HG02623 (cell line): ENCODE data around the gene RAMAC.
"Not testable (repeated sequence)": the region's sequence is repeated elsewhere in the genome, so short reads cannot be mapped to it uniquely, and the experiment has no call there.

Source experiments
- ATAC-seq: cut with Tn5 transposase; IDR thresholded peaks from one replicate; pipeline ENCODE4 v1.9.1; 2021; ENCODE audit warnings: moderate library complexity; ENCODE audit not compliant: unreplicated experiment

The RAMAC gene

DNA sequence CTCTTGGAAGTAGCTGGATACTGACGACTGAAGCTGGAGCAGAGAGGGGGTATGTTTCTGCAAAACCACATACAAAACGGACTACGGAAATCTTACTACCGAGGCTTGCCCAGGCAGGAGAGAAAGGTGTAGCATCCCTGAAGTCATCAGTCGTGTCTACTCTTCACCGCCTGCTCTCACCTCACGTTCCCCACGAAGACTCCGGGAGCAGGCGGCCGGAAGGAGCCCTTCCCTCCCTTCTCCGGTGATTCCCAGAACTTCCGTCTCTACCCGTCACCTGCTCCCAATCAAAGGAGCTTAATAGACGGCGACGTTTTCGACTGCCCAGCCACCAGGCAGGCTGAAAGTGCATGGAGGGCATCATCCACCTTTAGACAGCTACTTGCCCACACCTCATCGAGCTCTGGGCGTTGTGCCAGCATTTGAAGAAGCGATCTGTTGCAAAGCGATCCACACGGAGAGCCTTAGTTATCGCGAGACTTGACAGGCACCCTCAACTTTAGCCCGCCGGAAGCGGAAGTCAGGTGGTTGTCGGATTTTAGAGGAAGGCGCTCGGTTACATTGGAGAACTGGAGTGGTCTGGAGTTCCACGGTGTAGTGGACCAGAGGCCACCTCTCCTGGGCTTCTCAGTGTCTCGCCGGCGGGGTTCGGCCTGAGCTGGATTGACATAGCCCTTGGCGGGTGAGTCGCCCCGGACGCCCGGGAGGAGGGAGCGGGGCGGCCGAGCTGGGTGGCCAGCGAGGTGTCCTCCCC lies at the start of gene RAMAC:
Gene RAMAC, plus strand, starts transcription at position 523 of the 754 bp plus-strand sequence. CDS start 2,809 bp downstream, outside the sequence.
- ATAC-seq = peak; percentile 94

GRCh38 chr15:82936966-82937711 lies 48.9 kb upstream of the RAMAC start:
- no peak for ATAC-seq

- no peak for ATAC-seq
Measured at GRCh38 chr15:82937712-82938058, 48.3 kb upstream of the RAMAC start.

- ATAC-seq = not testable (repeated sequence)
Measured at GRCh38 chr15:82939678-82940077, 46.3 kb upstream of the RAMAC start.

DNA sequence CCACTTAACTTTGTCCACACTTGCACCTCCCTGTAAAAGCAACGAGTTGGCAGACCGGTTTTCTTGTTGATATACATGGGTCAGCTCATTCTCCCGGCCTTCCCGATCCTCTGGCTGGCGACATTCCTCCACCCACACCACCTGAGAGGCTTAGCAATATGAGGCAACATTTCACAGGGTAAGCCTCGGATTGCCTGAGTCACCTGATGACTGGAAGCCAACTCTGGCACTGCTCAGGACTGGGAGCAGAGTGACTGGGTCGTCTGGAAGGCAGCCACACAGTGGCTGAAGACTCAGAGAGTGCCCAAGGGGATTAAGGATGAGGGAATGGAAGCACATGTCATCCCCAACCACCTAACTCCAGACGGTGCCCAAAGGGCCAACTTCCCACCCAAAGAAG lies 43.3 kb upstream of the RAMAC start:
- no peak for ATAC-seq

DNA sequence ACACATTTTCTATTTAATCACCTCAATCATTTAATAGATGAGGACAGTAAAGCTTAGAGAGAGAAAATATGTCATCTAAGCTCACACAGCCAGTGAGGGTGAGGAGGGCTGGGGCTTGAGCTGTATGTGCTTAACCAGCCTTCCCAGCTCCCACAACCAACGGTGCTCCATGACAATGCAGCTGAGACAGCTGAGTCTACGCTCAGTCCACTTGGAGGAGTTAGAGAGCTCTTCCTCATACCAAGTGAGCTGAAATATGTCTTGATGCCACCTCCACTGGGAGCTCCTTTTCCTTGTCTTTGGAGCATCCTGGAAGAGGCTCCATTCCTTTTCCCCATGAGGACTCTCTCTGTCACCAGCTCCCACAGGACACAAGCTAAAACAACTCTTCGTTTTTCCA lies 42.8 kb upstream of the RAMAC start:
- ATAC-seq = no peak

DNA sequence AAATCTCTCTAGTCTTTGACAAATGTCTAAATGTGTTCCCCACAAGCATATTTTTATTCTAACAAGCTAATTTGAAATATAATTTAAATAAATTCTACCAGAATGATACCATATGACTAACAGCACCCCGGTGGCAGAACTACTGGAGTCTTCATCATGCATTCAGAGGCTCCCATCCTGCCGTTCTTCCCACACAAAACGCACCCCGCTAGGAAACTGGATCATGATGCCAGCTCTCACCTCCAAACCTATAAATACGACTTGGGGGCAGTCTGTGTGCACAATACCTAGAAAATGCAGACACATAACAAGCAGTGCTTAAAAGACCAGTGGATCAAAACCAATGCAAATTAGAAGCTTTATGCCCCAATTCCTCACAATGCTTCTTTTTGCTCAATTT lies 42.0 kb upstream of the RAMAC start:
- ATAC-seq = no peak

- no peak for ATAC-seq
Measured at GRCh38 chr15:82944821-82945220, 41.2 kb upstream of the RAMAC start.

DNA sequence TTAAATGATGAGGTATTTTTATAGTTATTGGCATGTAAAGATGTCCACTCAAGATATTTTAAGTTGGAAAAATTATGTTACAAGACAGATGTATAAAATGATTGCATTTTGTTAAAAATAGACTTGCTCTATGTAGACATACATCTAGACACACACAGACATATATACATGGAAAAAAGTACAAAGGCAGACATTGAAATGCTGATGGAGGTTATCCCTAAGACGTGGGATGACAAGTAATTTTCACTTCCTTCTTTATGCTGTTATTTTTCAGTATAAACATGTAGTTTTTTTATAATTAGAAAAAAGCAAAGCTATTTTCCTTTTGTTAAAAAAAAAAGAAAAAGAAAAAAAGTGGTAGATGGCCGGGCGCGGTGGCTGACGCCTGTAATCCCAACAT lies 40.7 kb upstream of the RAMAC start:
- no peak for ATAC-seq

DNA sequence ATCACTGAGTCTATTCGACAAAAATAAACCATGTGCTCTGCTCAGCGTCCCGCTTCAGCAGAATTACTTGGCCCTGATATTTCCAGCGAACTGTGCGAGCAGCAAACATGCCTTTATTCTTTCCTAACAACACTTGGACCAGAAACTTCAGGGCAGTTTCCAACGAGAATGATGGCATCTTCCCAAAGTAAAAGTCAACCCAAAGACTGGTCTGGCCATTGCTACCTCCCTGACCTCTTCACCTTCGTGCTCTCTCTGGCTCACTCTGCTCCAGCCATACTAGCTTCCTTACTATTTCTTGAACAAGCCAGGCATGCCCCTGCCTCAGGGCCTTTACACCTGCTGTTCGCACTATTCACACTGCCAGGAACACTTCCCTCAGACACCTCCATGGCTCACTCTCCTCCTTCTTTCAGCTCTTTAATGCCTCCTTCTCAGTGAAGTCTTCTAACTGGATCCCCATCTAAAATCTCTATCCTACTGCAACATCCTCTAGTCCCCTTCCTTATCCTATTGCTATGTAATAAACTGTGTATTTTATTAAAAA lies 39.8 kb upstream of the RAMAC start:
- ATAC-seq = no peak

GRCh38 chr15:82950295-82950694 lies 35.7 kb upstream of the RAMAC start:
- no peak for ATAC-seq

GRCh38 chr15:82950746-82951370 lies 35.2 kb upstream of the RAMAC start:
- ATAC-seq = peak; percentile 45

GRCh38 chr15:82951472-82952157 lies 34.4 kb upstream of the RAMAC start:
- ATAC-seq = no peak

GRCh38 chr15:82952158-82953081 lies 33.6 kb upstream of the RAMAC start, which contains the start of gene HOMER2:
Gene HOMER2, minus strand, starts transcription at chr15:82952720. Its CDS starts 185 bp downstream, at chr15:82952535.
- no peak for ATAC-seq

- ATAC-seq = no peak
Measured at GRCh38 chr15:82958638-82959037, 27.4 kb upstream of the RAMAC start.

GRCh38 chr15:82959423-82959822 lies 26.6 kb upstream of the RAMAC start:
- no peak for ATAC-seq

GRCh38 chr15:82960766-82961165 lies 25.2 kb upstream of the RAMAC start:
- ATAC-seq = no peak

- ATAC-seq = no peak
Measured at GRCh38 chr15:82963471-82964341, 22.3 kb upstream of the RAMAC start.

DNA sequence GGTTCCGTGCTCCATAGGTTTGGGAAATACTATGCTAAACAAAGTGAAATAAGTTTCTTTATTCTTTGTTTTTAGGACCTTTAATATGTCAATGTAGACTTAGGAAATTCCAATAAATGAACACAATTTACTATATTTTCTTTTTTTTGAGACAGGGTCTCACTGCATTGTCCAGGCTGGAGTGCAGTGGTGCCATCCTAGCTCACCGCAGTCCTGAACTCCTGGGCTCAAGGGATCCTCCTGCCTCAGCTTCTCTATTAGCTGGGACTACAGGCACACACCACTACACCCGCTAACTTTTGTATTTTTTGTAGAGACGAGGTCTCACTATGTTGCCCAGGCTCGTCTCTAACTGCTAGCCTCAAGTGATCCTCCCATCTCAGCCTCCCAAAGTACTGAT lies 21.1 kb upstream of the RAMAC start:
- ATAC-seq = no peak
